Uterus (tissue), 4 donors: Measurements from ENCODE around the gene MAPRE3. TPM values are rescaled to one million over a fixed set of nuclear protein-coding genes. Genes with fewer than 3 reads are reported as not detected.

Source experiments
- DNase-seq, 2 donors: peaks; one replicate each; pipeline ENCODE4 v3.0.0-alpha.2; 2019 to 2020
- H3K27ac ChIP-seq, 2 donors: fragments of 200-600 bp; sonication (generic); 1 replicate in 1 of 2; 2 replicates in 1 of 2; pipeline ENCODE4 v1.5.1; 2016 to 2018
- H3K27me3 ChIP-seq, 2 donors: fragments of 200-600 bp; sonication (generic); one replicate each; pipeline ENCODE4 v1.5.1; 2018 to 2019; ENCODE audit warnings: control low read depth in 1 of 2
- H3K36me3 ChIP-seq, 2 donors: fragments of 200-600 bp; sonication (generic); one replicate each; pipeline ENCODE4 v1.5.1; 2019; ENCODE audit warnings: control low read depth in 1 of 2
- H3K4me1 ChIP-seq, 2 donors: fragments of 200-600 bp; sonication (generic); one replicate each; pipeline ENCODE4 v1.5.1; 2018 to 2019; ENCODE audit warnings: control low read depth in 1 of 2
- H3K4me3 ChIP-seq, 2 donors: fragments of 200-600 bp; sonication (generic); 1 replicate in 1 of 2; 2 replicates in 1 of 2; pipeline ENCODE4 v1.5.1; 2018 to 2019; ENCODE audit warnings: mild to moderate bottlenecking in 1 of 2
- H3K9me3 ChIP-seq, 2 donors: fragments of 200-600 bp; sonication (generic); one replicate each; pipeline ENCODE4 v1.5.1; 2019; ENCODE audit warnings: control low read depth in 1 of 2
- CTCF ChIP-seq, 4 experiments: fragments of 200-600 bp in 2 of 4; fragments of 450-650 bp in 2 of 4; sonication (generic) in 2 of 4; IDR thresholded peaks; one replicate each; pipeline ENCODE4 v1.5.1; 2016 to 2019; ENCODE audit warnings: antibody characterized with exemption in 4 of 4, mild to moderate bottlenecking in 2 of 4, moderate library complexity in 1 of 4
- POLR2A ChIP-seq, 2 donors: fragments of 450-650 bp; IDR thresholded peaks; one replicate each; pipeline ENCODE4 v1.6.1; 2016; ENCODE audit warnings: antibody characterized with exemption in 2 of 2, mild to moderate bottlenecking in 1 of 2, moderate library complexity in 1 of 2
- intact Hi-C: fragments of 100-400 bp; cut with DNase I; formaldehyde crosslinking; loops from one replicate; pipeline ENCODE4 v1.15.1; 2023; ENCODE audit warnings: low total_unique reads
- total RNA-seq, 4 donors: library from RNA; depleted of rRNA in 3 of 4; stranded (reverse); fragments of >200 nt in 3 of 4; gene quantifications; one replicate each; pipeline versions ENCODE4 v1.1.0 to v1.2.4, GENCODE V29; 2014 to 2023
- donor health status: DM: yes; HTN: yes; CAD: no.

The MAPRE3 gene
- total RNA-seq, 4 donors from 2014 or later: 2.9 to 49.6 (median 4.9) TPM

DNA sequence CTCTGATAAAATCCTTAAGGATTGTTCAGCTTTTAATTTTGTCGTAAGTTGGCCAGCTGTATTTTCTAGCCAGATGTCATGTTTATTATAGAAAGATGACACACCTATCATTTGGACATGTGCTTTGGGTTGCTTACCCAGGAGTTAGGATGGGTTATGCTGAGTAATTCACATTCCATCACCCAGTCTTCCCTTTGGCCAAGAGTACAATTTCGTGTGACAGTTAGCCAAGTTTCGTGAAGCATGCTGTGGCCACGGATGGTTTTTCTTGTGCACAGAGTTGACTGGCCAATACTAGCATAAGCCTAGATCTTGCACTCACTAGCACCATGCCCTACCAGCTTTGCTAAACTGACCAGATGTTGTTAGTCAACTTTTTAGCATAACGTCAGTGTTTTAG lies 5.8 kb downstream of the MAPRE3 start:
- intact Hi-C loops: no loop called here

DNA sequence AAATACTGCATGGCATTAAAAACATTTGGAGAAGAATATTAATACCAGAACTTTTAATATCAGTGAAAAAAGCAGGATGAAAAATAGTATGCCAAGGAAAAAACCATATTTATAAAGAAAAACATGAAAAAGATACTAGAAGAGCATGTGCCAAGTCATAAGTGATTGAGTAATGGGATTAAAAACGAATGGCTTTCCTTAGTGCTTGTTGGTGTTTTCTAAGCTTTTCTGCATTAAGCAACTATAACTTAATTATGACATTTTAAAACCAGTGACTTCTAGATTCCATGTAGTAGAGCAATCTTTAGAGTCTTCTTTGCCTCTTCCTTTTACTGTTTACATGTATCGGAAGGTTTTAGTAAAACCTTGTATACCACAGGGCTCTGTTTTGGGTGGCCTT lies 6.6 kb downstream of the MAPRE3 start:
- H3K4me3 ChIP-seq: no peak overlapping the region
- intact Hi-C loops: no loop called here
- H3K27ac ChIP-seq: peak overlapping the region in 1 of 2 donors; percentile 8
- no peaks in the 10 kb centered on the region for H3K36me3 ChIP-seq
- DNase-seq: no peak
- TF ChIP-seq POLR2A (IDR thresholded peaks at IDR 0.05) (no peak), CTCF (IDR thresholded peaks at IDR 0.05) (no peak)
- no peaks in the 10 kb centered on the region for H3K27me3 ChIP-seq
- H3K9me3 ChIP-seq: no peaks in the 10 kb centered on the region
- H3K4me1 ChIP-seq: peaks cover 0 to 6% of the 10 kb centered on the region in 2 donors

More for the DNA sequence above, 5.8 kb downstream of the MAPRE3 start:
- DNase-seq: no peak
- Histone ChIP-seq H3K27me3 (no peaks in the 10 kb centered on the region), H3K27ac (no peak overlapping the region), H3K36me3 (no peaks in the 10 kb centered on the region), H3K4me1 (peaks cover 0 to 6% of the 10 kb centered on the region in 2 donors), H3K4me3 (no peak overlapping the region), H3K9me3 (no peaks in the 10 kb centered on the region)
- TF ChIP-seq POLR2A (IDR thresholded peaks at IDR 0.05) (no peak), CTCF (IDR thresholded peaks at IDR 0.05) (no peak)

DNA sequence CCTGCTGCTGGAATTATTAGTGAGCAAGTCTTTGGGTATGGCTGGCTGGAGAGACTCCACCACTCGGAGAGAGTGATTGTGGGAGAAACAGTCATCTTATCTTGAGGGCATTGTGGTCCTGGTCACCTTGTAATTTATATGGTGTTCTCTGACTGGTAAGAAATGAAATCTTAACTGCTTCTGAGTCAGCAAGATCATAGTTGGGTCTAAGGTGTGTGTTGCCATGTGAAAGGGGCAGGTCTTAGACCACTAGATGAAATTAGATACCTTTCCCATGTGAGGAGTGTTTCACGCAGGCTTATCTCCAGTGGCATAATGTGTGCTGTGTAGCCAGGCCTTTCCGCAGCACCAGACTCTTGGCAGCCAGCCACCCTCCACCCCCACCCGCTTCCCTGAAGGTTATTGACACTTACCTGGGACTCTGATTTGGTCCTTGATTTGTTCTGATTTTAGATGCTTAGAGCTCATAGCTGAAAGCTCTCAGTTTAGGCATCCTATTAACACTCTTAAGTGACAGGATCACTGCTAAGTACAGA lies 7.7 kb downstream of the MAPRE3 start:
- Histone ChIP-seq H3K9me3 (no peaks in the 10 kb centered on the region), H3K4me3 (no peak overlapping the region), H3K36me3 (no peaks in the 10 kb centered on the region), H3K4me1 (peaks cover 0 to 6% of the 10 kb centered on the region in 2 donors), H3K27me3 (no peaks in the 10 kb centered on the region), H3K27ac (peak overlapping the region in 1 of 2 donors; percentile 8)
- no peak for DNase-seq
- TF ChIP-seq CTCF (IDR thresholded peaks at IDR 0.05) (no peak), POLR2A (IDR thresholded peaks at IDR 0.05) (no peak)
- intact Hi-C loops: no loop called here

GRCh38 chr2:26979741-26980140 lies 9.3 kb downstream of the MAPRE3 start:
- Histone ChIP-seq H3K36me3 (no peaks in the 10 kb centered on the region), H3K27ac (peak overlapping the region; percentile 48 to 69), H3K9me3 (no peaks in the 10 kb centered on the region), H3K4me3 (no peak overlapping the region), H3K27me3 (no peaks in the 10 kb centered on the region), H3K4me1 (peaks cover 0 to 6% of the 10 kb centered on the region in 2 donors)
- TF ChIP-seq CTCF (IDR thresholded peaks at IDR 0.05): no peak
- TF ChIP-seq POLR2A (IDR thresholded peaks at IDR 0.05): no peak
- DNase-seq: peak; percentile 45 to 60
- intact Hi-C loops: no loop called here

- Histone ChIP-seq H3K36me3 (no peaks in the 10 kb centered on the region), H3K4me3 (no peak overlapping the region), H3K27ac (no peak overlapping the region), H3K27me3 (no peaks in the 10 kb centered on the region), H3K4me1 (peaks cover 0 to 6% of the 10 kb centered on the region in 2 donors), H3K9me3 (no peaks in the 10 kb centered on the region)
- no peak for DNase-seq
- TF ChIP-seq CTCF (IDR thresholded peaks at IDR 0.05) (no peak), POLR2A (IDR thresholded peaks at IDR 0.05) (no peak)
- intact Hi-C loops: no loop called here
These were observed 10.5 kb downstream of the MAPRE3 start for GRCh38 chr2:26980971-26981370.
